ENCODE results near the gene CDC42.

CDC42 gene

GRCh38 chr1:22110016-22110415 lies 57.5 kb downstream of the CDC42 start:
- DNase-seq (ENCODE audit: low read depth): no peak

GRCh38 chr1:22111115-22111514 lies 58.6 kb downstream of the CDC42 start:
- DNase-seq (ENCODE audit: low read depth): no peak

GRCh38 chr1:22111620-22112019 lies 59.1 kb downstream of the CDC42 start:
- no peak for DNase-seq (ENCODE audit: low read depth)

- no peak for DNase-seq (ENCODE audit: low read depth)
These were observed 60.0 kb downstream of the CDC42 start for GRCh38 chr1:22112554-22112953.

- DNase-seq (ENCODE audit: low read depth): no peak
These were observed 61.8 kb downstream of the CDC42 start for GRCh38 chr1:22114083-22115012.

- no peak for DNase-seq (ENCODE audit: low read depth)
These were observed 62.8 kb downstream of the CDC42 start for GRCh38 chr1:22115286-22115685.

GRCh38 chr1:22117238-22117637 lies 64.7 kb downstream of the CDC42 start:
- no peak for DNase-seq (ENCODE audit: low read depth)

- DNase-seq (ENCODE audit: low read depth): no peak
These were observed 65.3 kb downstream of the CDC42 start for GRCh38 chr1:22117851-22118250.

GRCh38 chr1:22118291-22118992 lies 65.9 kb downstream of the CDC42 start:
- no peak for DNase-seq (ENCODE audit: low read depth)

- no peak for DNase-seq (ENCODE audit: low read depth)
These were observed 67.3 kb downstream of the CDC42 start for GRCh38 chr1:22119626-22120468.

- DNase-seq (ENCODE audit: low read depth): no peak
These were observed 67.9 kb downstream of the CDC42 start for GRCh38 chr1:22120469-22120790.

GRCh38 chr1:22121421-22121911 lies 69.0 kb downstream of the CDC42 start:
- DNase-seq (ENCODE audit: low read depth): no peak

GRCh38 chr1:22122273-22123070 lies 70.0 kb downstream of the CDC42 start:
- no peak for DNase-seq (ENCODE audit: low read depth)

- DNase-seq (ENCODE audit: low read depth): no peak
These were observed 70.5 kb downstream of the CDC42 start for GRCh38 chr1:22123071-22123390.

- DNase-seq (ENCODE audit: low read depth): no peak
These were observed 71.4 kb downstream of the CDC42 start for GRCh38 chr1:22123901-22124404.

- DNase-seq (ENCODE audit: low read depth): no peak
These were observed 72.2 kb downstream of the CDC42 start for GRCh38 chr1:22124592-22125229.

- no peak for DNase-seq (ENCODE audit: low read depth)
These were observed 74.0 kb downstream of the CDC42 start for GRCh38 chr1:22126531-22126930.

GRCh38 chr1:22127248-22127647 lies 74.7 kb downstream of the CDC42 start:
- no peak for DNase-seq (ENCODE audit: low read depth)

- DNase-seq (ENCODE audit: low read depth): no peak
These were observed 75.2 kb downstream of the CDC42 start for GRCh38 chr1:22127731-22128130.

- no peak for DNase-seq (ENCODE audit: low read depth)
These were observed 75.9 kb downstream of the CDC42 start for GRCh38 chr1:22128392-22128791.
